Adipose tissue (tissue), 3 donors: Measurements from ENCODE around the gene CIAO2B. TPM values are rescaled to one million over a fixed set of nuclear protein-coding genes. Genes with fewer than 3 reads are reported as not detected.
"Not testable (repeated sequence)": the region's sequence is repeated elsewhere in the genome, so short reads cannot be mapped to it uniquely, and the experiment has no call there.

Source experiments
- H3K27ac ChIP-seq: one replicate; pipeline ENCODE4 v1.5.1; 2013; ENCODE audit warnings: low read depth, low read length
- WGBS, 3 donors: extraction: QIAGEN DNeasy Blood & Tissue Kit; methylation state at CpG; one replicate each; pipeline ENCODE4 v1.1.7; 2013; 5-methylcytosine and 5-hydroxymethylcytosine counted together
- polyA plus RNA-seq, 3 donors: library from polyadenylated mRNA; stranded (reverse); fragments of 200-250 nt; gene quantifications; one replicate each; pipeline ENCODE4 v1.2.3, GENCODE V29; 2013
- donor health status: healthy with polysubstance abuse.
- donor health status: Bipolar disorder and iron deficiency.
- donor health status: healthy.

The CIAO2B gene
- polyA plus RNA-seq, 3 donors, result 82.5 to 160 (median 157) TPM

DNA sequence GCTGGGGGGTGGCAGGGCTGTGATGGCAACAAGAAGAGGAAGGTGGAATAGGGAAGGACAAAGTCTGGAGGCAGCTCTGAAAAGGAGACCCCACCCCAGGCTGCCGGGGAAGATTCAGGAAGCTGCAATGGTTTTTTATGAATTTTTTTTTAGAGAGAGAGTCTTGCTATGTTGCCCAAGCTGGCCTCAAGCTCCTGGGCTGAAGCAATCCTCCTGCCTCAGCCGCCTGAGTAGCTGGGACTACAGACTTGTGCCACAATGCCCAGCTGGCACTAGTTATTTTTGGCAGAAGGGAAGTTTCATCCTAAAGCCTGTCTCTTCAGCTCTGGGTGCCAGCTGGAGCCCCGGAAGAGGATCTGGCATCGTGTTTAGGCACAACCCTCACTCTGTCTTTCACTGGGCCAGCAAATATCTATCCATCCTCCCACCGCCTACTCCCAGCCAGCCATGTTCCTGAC is 25.5 kb upstream of the CIAO2B start:
- no peak overlapping the region for H3K27ac ChIP-seq
- WGBS, 3 donors, result 22 to 62% (median 34%) methylated on average over 5 of the region's 5 CpGs

DNA sequence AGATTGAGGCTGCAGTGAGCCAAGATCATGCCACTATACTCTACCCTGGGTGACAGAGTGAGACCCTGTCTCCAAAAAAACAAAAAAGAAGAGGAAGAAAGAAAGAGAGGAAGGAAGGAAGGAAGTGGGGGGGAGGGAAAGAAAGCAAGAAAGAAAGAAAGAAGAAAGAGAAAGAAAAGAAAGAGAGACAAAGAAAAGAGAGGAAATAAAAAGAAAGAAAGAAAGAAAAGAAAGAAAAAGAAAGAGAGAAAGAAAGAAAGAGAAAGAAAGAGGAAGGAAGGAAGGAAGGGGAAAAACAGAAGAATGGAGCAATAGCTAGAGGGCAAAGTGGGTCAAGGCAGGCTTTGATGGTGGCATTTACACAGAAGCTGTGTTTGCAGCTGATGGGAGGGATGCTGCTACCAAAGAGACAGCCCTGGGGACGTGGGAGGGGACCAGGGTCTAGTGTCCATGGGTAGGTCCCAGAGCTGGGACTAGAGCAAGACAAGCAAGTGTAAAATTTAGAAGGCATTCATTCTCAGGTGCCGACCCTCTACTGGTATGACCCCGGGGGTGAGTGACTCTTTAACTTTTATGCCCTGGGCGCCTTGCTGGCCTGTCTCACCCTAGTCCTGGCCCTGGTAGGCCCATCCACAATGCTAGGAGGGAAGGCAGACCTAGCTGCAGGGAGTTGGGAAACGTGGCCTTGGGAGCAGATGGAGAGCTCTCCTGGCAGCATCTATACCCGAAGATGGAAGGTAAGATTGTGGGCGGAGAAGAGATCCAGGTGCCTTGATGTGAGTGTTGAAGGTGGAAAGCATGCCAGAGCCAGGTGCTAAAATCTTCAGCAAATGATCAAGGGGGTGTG is 24.9 kb upstream of the CIAO2B start:
- no peak overlapping the region for H3K27ac ChIP-seq
- WGBS, 3 donors, result 49 to 83% (median 75%) methylated on average over 7 of the region's 7 CpGs

- H3K27ac ChIP-seq, result not testable (repeated sequence)
- WGBS, 3 donors, result 36 to 92% (median 79%) methylated on average over 1 of the region's 1 CpG
Observed at GRCh38 chr16:66956154-66956457, 21.9 kb upstream of the CIAO2B start.

DNA sequence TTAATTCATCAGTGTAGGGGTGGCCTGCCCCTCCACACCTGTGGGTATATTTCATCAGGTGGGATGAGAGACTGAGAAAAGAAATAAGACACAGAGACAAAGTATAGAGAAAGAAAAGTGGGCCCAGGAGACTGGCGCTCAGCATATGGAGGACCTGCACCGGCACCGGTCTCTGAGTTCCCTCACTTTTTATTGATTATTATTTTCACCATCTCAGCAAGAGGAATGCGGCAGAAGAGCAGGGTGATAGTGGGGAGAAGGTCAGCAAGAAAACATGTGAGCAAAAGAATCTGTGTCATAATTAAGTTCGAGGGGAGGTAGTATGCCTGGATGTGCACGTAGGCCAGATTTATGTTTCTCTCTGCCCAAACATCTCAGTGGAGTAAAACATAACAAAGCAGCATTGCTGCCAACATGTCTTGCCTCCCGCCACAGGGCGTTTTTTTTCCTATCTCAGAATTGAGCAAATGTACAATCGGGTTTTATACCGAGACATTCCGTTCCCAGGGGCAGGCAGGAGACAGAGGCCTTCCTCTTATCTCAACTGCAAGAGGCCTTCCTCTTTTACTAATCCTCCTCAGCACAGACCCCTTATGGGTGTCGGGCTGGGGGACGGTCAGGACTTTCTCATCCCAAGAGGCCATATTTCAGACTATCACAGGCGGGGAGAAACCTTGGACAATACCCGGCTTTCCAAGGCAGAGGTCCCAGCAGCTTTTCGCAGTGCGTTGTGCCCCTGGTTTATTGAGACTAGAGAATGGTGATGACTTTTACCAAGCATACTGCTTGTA is 21.4 kb upstream of the CIAO2B start:
- WGBS, 3 donors, result 59 to 73% (median 68%) methylated on average over 17 of the region's 17 CpGs
- H3K27ac ChIP-seq, result not testable (repeated sequence)

GRCh38 chr16:66954097-66954659 is 20.0 kb upstream of the CIAO2B start:
- 14 to 20% (median 20%) methylated on average over 8 of the region's 8 CpGs for WGBS, 3 donors

DNA sequence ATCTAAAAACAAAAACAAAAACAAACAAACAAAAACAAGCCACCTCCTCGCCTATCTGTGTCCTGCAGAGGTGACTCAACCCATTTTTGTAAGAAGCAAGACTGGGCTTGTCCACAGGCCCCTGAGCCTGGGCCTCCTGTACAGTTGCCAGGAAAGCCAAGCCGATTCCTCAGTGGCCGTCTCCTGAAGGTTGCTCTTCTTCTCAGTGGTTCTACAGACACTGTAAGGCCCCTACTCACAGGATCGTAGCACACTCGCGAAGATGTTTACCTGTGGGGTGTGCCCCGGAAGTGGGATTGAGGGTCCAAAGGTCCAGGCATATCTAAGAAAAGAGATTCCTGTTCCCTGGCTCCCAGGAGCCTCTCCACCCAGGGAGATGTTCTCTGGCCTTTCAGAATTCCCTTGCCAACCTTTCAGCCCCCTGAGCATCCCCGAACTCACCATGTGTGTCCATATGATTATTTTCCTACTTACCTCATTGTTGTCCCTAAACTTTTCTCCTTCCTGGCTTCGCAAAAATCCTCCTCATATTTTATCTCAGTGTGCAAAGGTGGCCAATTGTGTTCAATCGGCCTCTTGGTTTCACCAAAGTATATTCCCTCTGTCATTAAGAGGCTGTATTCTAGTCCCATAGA is 19.4 kb upstream of the CIAO2B start:
- WGBS, 3 donors, result 75 to 79% (median 75%) methylated on average over 10 of the region's 10 CpGs
- H3K27ac ChIP-seq, result no peak overlapping the region

More at GRCh38 chr16:66954097-66954659, 20.0 kb upstream of the CIAO2B start:
- no peak overlapping the region for H3K27ac ChIP-seq

GRCh38 chr16:66952430-66953110 is 18.4 kb upstream of the CIAO2B start:
- no peak overlapping the region for H3K27ac ChIP-seq
- WGBS, 3 donors, result 78 to 89% (median 87%) methylated on average over 7 of the region's 7 CpGs

DNA sequence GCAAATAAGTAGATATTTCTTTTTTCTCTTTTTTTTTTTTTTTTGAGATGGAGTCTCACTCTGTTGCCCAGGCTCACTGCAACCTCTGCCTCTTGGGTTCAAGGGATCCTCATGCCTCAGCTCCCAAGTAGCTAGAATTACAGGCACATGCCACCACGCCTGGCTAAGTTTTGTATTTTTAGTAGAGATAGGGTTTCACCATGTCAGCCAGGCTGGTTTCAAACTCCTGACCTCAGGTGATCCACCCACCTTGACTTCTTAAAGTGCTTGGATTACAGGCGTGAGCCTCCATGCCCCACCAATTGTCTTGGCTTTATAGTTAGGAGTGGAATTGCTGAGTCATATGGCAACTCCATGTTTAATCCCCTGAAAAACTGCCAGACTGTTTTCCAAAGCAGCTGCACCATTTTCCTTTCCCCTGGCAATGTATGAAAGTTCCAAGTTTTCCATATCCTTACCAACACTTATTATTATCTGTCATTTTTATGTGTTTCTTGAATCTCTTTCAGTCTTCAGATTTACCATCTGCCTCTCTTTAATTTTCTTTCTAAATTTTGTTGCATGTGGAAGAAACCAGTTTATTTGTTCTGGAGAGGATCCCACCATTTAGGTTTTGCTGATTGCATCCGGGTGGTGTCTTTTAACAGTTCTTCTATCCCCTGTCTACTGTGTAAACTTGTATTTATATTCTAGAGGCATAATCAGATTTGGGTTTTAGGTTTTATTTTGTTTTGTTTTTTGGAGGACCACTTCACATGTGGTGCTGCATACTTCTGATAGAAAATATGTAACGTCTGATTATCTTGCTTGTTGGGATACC is 17.0 kb upstream of the CIAO2B start:
- 80 to 86% (median 84%) methylated on average over 4 of the region's 4 CpGs for WGBS, 3 donors
- H3K27ac ChIP-seq, result no peak overlapping the region

GRCh38 chr16:66950437-66950836 is 16.2 kb upstream of the CIAO2B start:
- H3K27ac ChIP-seq, result no peak overlapping the region
- 71 to 80% (median 77%) methylated on average over 2 of the region's 2 CpGs for WGBS, 3 donors

DNA sequence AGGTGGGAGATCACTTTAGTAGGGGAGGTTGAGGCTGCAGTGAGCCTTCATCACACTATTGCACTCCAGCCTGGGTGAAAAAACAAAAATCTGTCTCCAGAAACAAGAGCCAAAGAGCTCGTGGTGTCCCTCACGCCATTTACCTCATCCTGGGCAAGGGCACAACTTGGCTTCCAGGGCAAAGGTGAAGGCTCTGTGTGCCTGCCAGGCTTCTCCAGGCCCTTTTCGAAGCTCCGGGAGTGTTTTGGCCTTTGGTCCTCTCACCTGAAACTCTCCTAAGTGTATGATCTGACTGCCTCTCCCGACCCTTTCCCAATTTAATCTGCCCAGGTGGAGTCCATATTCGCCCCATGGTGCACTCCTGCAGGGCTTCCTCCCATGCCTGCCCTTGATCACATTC is 15.3 kb upstream of the CIAO2B start:
- no peak overlapping the region for H3K27ac ChIP-seq
- WGBS, 3 donors, result 64 to 71% (median 65%) methylated on average over 6 of the region's 6 CpGs

- no peak overlapping the region for H3K27ac ChIP-seq
- 12 to 30% (median 17%) methylated on average over 20 to 21 of the region's 21 CpGs for WGBS, 3 donors
Observed at GRCh38 chr16:66948837-66949225, 14.6 kb upstream of the CIAO2B start.

GRCh38 chr16:66948134-66948836 is 14.1 kb upstream of the CIAO2B start:
- WGBS, 3 donors, result 2 to 4% (median 3%) methylated on average over 44 of the region's 44 CpGs
- H3K27ac ChIP-seq, result no peak overlapping the region

DNA sequence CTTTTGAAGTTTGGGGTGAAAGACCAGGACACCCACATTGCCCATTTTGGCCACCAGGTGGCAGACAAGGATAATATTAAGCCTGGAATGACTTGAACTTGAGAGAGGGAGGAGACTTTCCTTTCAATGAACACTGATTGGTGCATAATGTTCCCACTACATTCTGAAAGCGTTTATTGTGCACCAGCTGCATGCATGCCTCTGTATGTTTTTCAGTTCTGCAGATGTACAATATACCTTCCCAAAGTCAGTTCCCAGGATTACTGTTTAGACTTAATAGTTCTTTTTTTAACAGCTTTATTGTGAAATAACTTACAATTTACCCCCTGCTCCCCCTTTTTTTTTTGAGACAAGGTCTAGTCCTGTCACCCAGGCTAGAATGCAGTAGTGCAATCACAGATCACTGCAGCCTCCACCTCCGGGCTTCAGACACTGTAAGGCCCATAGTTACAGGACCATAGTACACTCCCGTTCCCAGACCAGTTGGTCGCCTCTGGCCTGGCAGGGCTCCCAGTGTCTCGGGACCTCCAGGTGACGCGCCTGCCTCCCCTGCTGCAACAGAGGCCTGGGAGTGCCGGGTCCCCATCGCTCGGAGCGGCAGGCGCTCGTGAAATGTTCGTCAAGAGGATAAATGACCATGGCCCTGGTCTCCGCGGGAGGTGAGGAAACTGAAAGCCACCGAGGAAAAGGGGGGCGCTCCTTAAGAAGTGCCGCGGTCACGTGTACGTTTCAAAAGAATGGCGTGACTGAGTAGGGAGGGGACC is 13.3 kb upstream of the CIAO2B start:
- 0 to 2% (median 0%) methylated on average over 17 to 22 of the region's 23 CpGs for WGBS, 3 donors
- no peak overlapping the region for H3K27ac ChIP-seq

GRCh38 chr16:66946974-66947301 is 12.7 kb upstream of the CIAO2B start:
- 28 to 36% (median 34%) methylated on average over 5 of the region's 5 CpGs for WGBS, 3 donors
- no peak overlapping the region for H3K27ac ChIP-seq

GRCh38 chr16:66946541-66946940 is 12.3 kb upstream of the CIAO2B start:
- WGBS, 3 donors, result 68 to 74% (median 70%) methylated on average over 7 of the region's 7 CpGs
- H3K27ac ChIP-seq, result no peak overlapping the region

DNA sequence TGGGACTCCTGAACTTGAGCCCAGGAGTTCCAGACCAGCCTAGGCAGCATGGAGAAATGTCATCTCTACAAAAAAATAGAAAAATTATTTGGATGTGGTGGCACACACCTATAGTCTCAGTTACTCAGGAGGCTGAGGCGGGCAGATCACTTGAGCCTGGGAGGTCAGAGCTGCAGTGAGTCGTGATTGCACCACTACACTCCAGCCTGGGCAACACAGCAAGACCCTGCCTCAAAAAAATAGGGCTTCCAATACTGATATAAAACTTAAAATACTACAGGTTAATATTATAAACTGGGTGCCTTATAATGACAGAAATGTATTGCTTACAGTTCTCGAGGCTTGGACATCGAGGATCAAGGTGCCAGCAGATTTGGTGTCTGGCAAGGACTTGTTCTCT is 11.7 kb upstream of the CIAO2B start:
- WGBS, 3 donors, result 85 to 91% (median 85%) methylated on average over 4 of the region's 4 CpGs
- H3K27ac ChIP-seq, result no peak overlapping the region
